ENCODE data around the gene YWHAQ.

YWHAQ gene

DNA sequence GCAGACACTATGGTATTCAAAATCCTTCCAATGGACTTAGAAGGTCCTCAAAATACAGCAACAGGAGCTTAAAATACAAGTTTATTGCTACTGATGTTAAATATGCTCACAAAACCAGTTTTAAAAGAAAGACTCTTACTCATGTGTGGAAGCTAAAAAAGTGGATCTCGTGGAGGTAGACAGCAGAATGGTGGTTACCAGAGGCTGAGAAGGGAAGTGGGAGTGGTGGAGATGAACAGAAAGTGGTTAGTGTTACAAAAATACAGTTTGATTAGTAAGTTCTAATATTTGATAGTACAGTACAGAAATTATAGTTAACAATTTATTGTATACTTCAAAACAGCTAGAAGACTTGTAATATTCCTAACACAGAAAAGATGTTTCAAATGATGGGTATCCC lies 87.2 kb downstream of the YWHAQ start:
- no peak for DNase-seq (ENCODE audit: low read depth)
- no peak overlapping the region for H3K4me3 ChIP-seq (ENCODE audit: low read depth, low read length)
- TF ChIP-seq, protein P1, sequence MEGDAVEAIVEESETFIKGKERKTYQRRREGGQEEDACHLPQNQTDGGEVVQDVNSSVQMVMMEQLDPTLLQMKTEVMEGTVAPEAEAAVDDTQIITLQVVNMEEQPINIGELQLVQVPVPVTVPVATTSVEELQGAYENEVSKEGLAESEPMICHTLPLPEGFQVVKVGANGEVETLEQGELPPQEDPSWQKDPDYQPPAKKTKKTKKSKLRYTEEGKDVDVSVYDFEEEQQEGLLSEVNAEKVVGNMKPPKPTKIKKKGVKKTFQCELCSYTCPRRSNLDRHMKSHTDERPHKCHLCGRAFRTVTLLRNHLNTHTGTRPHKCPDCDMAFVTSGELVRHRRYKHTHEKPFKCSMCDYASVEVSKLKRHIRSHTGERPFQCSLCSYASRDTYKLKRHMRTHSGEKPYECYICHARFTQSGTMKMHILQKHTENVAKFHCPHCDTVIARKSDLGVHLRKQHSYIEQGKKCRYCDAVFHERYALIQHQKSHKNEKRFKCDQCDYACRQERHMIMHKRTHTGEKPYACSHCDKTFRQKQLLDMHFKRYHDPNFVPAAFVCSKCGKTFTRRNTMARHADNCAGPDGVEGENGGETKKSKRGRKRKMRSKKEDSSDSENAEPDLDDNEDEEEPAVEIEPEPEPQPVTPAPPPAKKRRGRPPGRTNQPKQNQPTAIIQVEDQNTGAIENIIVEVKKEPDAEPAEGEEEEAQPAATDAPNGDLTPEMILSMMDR (IDR thresholded peaks at IDR 0.05; ENCODE audit: control insufficient read depth, extremely low read depth, insufficient read depth), result no peak

DNA sequence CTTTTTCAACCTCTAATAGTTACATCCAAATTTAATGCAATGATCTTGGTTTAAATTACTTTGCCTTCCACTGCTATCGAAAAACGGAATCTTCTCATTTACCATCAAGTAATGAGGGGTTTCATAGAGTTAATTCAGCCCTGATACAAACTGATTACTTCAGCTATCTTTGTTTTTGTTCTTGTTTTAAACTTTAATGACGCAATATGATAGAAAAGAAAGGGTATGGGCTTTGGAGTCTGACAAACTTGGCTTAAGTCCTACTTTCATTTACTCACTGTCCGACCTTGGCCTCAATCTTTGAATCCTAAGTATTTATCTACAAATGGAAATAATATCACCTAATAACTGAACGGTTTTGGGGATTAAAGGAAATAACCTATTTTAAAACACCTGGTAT lies 91.3 kb downstream of the YWHAQ start:
- no peak for DNase-seq (ENCODE audit: low read depth)
- TF ChIP-seq, protein P1 (IDR thresholded peaks at IDR 0.05; ENCODE audit: control insufficient read depth, extremely low read depth, insufficient read depth), result no peak
- H3K4me3 ChIP-seq (ENCODE audit: low read depth, low read length), result no peak overlapping the region

- DNase-seq (ENCODE audit: low read depth), result no peak
- H3K4me3 ChIP-seq (ENCODE audit: low read depth, low read length), result no peak overlapping the region
- TF ChIP-seq, protein P1 (IDR thresholded peaks at IDR 0.05; ENCODE audit: control insufficient read depth, extremely low read depth, insufficient read depth), result no peak
Observed at GRCh38 chr2:9538000-9538507, 92.7 kb downstream of the YWHAQ start.

- DNase-seq (ENCODE audit: low read depth), result no peak
- TF ChIP-seq, protein P1 (IDR thresholded peaks at IDR 0.05; ENCODE audit: control insufficient read depth, extremely low read depth, insufficient read depth), result no peak
- no peak overlapping the region for H3K4me3 ChIP-seq (ENCODE audit: low read depth, low read length)
Observed at GRCh38 chr2:9536504-9536903, 94.3 kb downstream of the YWHAQ start.

GRCh38 chr2:9535177-9535576 lies 95.6 kb downstream of the YWHAQ start:
- TF ChIP-seq, protein P1 (IDR thresholded peaks at IDR 0.05; ENCODE audit: control insufficient read depth, extremely low read depth, insufficient read depth), result no peak
- no peak for DNase-seq (ENCODE audit: low read depth)
- H3K4me3 ChIP-seq (ENCODE audit: low read depth, low read length), result no peak overlapping the region
